Fibroblast of skin of left quadriceps (primary cell): ENCODE results near the gene ZNF319.

Experiments used
- DNase-seq, 2 experiments: peaks; one replicate each; pipeline ENCODE4 v3.0.0-alpha.2; 2013; ENCODE audit warnings: low read depth in 2 of 2

Gene ZNF319

GRCh38 chr16:57956270-57956808 is 44.1 kb downstream of the ZNF319 start:
- DNase-seq: no peak

- no peak for DNase-seq
Observed at GRCh38 chr16:57955572-57956188, 44.8 kb downstream of the ZNF319 start.

- no peak for DNase-seq
Observed at GRCh38 chr16:57953857-57954256, 46.6 kb downstream of the ZNF319 start.

GRCh38 chr16:57952909-57953308 is 47.6 kb downstream of the ZNF319 start:
- no peak for DNase-seq

- DNase-seq: no peak
Observed at GRCh38 chr16:57951204-57951960, 49.1 kb downstream of the ZNF319 start.

- DNase-seq: no peak
Observed at GRCh38 chr16:57950382-57950781, 50.1 kb downstream of the ZNF319 start.

- DNase-seq: no peak
Observed at GRCh38 chr16:57949595-57950238, 50.8 kb downstream of the ZNF319 start.

- no peak for DNase-seq
Observed at GRCh38 chr16:57949013-57949412, 51.5 kb downstream of the ZNF319 start.

GRCh38 chr16:57948027-57948426 is 52.4 kb downstream of the ZNF319 start:
- no peak for DNase-seq

GRCh38 chr16:57947261-57947660 is 53.2 kb downstream of the ZNF319 start:
- DNase-seq: no peak

GRCh38 chr16:57946181-57946801 is 54.2 kb downstream of the ZNF319 start:
- no peak for DNase-seq

- no peak for DNase-seq
Observed at GRCh38 chr16:57945740-57946138, 54.7 kb downstream of the ZNF319 start.

- DNase-seq: no peak
Observed at GRCh38 chr16:57944970-57945739, 55.3 kb downstream of the ZNF319 start.
